H1 (cell line): ENCODE measurements around the gene MBD5.

ENCODE experiments used
- BACH1 ChIP-seq: IDR thresholded peaks from 2 replicates; pipeline ENCODE4 v1.6.1; 2012; ENCODE audit warnings: low read length, improper control_type of control experiment
- CBX5 ChIP-seq: fragments of 300-800, 300-1000 bp; sonication (generic); IDR thresholded peaks from 2 replicates; pipeline ENCODE4 v1.7.1; 2016; ENCODE audit warnings: antibody characterized with exemption, low read length, low read depth
- CEBPB ChIP-seq: IDR thresholded peaks from 2 replicates; pipeline ENCODE4 v1.6.1; 2012; ENCODE audit warnings: low read depth, low read length
- CHD2 ChIP-seq: IDR thresholded peaks from 2 replicates; pipeline ENCODE4 v1.6.1; 2012; ENCODE audit warnings: low read length, improper control_type of control experiment
- POLR2A ChIP-seq, 2 experiments: IDR thresholded peaks; 1 replicate in 1 of 2; 2 replicates in 1 of 2; pipeline ENCODE4 v1.6.1; 2011; ENCODE audit warnings: low read depth in 2 of 2, low read length in 2 of 2, mild to moderate bottlenecking in 2 of 2; ENCODE audit errors: control extremely low read depth in 1 of 2
- POLR2AphosphoS5 ChIP-seq: IDR thresholded peaks from 2 replicates; pipeline ENCODE4 v1.6.1; 2011; ENCODE audit warnings: low read depth, low read length
- RAD21 ChIP-seq, 2 experiments: IDR thresholded peaks in 1 of 2; conservative IDR thresholded peaks in 1 of 2; 2 replicates each; pipeline ENCODE4 v1.6.1; 2011; ENCODE audit warnings: low read depth in 2 of 2, low read length in 2 of 2, improper control_type of control experiment in 1 of 2, inconsistent platforms in 1 of 2, mild to moderate bottlenecking in 1 of 2, moderate library complexity in 1 of 2
- RNF2 ChIP-seq: fragments of 200-900, 300-1000 bp; sonication (generic); IDR thresholded peaks from 2 replicates; pipeline ENCODE4 v1.7.1; 2016; ENCODE audit warnings: borderline replicate concordance, low read depth, mild to moderate bottlenecking, antibody characterized with exemption, low read length; ENCODE audit not compliant: poor library complexity, severe bottlenecking; ENCODE audit errors: missing control alignments
- RXRA ChIP-seq: IDR thresholded peaks from 2 replicates; pipeline ENCODE4 v1.6.1; 2011; ENCODE audit warnings: low read depth, mild to moderate bottlenecking, low read length, moderate library complexity; ENCODE audit not compliant: insufficient read depth
- SAP30 ChIP-seq: fragments of 300-600 bp; sonication (generic); IDR thresholded peaks from 2 replicates; pipeline ENCODE4 v1.7.1; 2012; ENCODE audit warnings: low read length, moderate library complexity, mild to moderate bottlenecking, inconsistent platforms; ENCODE audit not compliant: insufficient read depth, insufficient replicate concordance
- TBP ChIP-seq: IDR thresholded peaks from 2 replicates; pipeline ENCODE4 v1.6.1; 2011; ENCODE audit warnings: low read depth, low read length, improper control_type of control experiment
- TF ChIP-seq, protein P1 (sequence below), 3 experiments: IDR thresholded peaks; 1 replicate in 2 of 3; 2 replicates in 1 of 3; pipeline versions ENCODE4 v1.5.1 to v1.6.1; 2011; ENCODE audit warnings: low read length in 3 of 3, mild to moderate bottlenecking in 3 of 3, inconsistent platforms in 2 of 3, low read depth in 1 of 3, moderate library complexity in 1 of 3; ENCODE audit not compliant: insufficient read depth in 1 of 3; ENCODE audit errors: control extremely low read depth in 1 of 3
- TF ChIP-seq, protein P2 (sequence below): IDR thresholded peaks from 2 replicates; pipeline ENCODE4 v1.6.1; 2011; ENCODE audit warnings: low read length, improper control_type of control experiment
- TF ChIP-seq, protein P3 (sequence below): IDR thresholded peaks from 2 replicates; pipeline ENCODE4 v1.6.1; 2012; ENCODE audit warnings: inconsistent platforms

DNA sequence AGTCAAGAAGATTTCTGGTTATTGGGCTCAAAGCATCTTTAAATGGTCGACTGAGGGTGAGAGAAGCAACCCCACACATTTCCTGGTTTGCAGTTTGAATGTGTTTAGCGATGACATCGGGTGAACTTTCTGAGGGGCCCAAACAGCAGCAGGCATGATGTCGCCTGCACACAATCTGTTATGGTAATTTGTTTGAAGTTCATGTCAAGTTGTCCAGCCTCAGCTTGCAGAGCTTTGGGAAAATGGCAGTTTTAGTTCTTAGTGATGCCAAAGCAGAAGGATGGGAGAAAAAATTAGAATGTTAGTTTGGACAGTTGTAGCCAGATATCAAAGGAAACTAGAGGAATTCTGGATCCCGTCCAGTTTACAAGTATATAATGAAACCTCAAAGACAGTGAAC, 284.6 kb downstream of the MBD5 start:
- TF ChIP-seq, protein P1, sequence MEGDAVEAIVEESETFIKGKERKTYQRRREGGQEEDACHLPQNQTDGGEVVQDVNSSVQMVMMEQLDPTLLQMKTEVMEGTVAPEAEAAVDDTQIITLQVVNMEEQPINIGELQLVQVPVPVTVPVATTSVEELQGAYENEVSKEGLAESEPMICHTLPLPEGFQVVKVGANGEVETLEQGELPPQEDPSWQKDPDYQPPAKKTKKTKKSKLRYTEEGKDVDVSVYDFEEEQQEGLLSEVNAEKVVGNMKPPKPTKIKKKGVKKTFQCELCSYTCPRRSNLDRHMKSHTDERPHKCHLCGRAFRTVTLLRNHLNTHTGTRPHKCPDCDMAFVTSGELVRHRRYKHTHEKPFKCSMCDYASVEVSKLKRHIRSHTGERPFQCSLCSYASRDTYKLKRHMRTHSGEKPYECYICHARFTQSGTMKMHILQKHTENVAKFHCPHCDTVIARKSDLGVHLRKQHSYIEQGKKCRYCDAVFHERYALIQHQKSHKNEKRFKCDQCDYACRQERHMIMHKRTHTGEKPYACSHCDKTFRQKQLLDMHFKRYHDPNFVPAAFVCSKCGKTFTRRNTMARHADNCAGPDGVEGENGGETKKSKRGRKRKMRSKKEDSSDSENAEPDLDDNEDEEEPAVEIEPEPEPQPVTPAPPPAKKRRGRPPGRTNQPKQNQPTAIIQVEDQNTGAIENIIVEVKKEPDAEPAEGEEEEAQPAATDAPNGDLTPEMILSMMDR (IDR thresholded peaks at IDR 0.05; ENCODE audit: control extremely low read depth in 1 of 3, insufficient read depth in 1 of 3, low read depth in 1 of 3, low read length in 3 of 3) = no peak
- TF ChIP-seq CHD2 = no peak
- TF ChIP-seq POLR2A (IDR thresholded peaks at IDR 0.05; ENCODE audit: control extremely low read depth in 1 of 2, low read depth in 2 of 2, low read length in 2 of 2) = no peak
- no peak for TF ChIP-seq CBX5
- TF ChIP-seq POLR2AphosphoS5 = no peak
- TF ChIP-seq RAD21 (IDR thresholded peaks at IDR 0.05 in 1 of 2, conservative IDR thresholded peaks at IDR 0.05 in 1 of 2; ENCODE audit: low read depth in 2 of 2, low read length in 2 of 2) = no peak
- TF ChIP-seq BACH1 = no peak
- no peak for TF ChIP-seq RXRA
- no peak for TF ChIP-seq TBP
- TF ChIP-seq, protein P2, sequence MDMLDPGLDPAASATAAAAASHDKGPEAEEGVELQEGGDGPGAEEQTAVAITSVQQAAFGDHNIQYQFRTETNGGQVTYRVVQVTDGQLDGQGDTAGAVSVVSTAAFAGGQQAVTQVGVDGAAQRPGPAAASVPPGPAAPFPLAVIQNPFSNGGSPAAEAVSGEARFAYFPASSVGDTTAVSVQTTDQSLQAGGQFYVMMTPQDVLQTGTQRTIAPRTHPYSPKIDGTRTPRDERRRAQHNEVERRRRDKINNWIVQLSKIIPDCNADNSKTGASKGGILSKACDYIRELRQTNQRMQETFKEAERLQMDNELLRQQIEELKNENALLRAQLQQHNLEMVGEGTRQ = no peak
- TF ChIP-seq RNF2 = no peak
- TF ChIP-seq, protein P3, sequence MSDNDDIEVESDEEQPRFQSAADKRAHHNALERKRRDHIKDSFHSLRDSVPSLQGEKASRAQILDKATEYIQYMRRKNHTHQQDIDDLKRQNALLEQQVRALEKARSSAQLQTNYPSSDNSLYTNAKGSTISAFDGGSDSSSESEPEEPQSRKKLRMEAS = no peak
- TF ChIP-seq SAP30 = no peak
- no peak for TF ChIP-seq CEBPB
